Kidney (tissue), 14 donors: Measurements from ENCODE around the gene CRYL1. TPM values are rescaled to one million over a fixed set of nuclear protein-coding genes. Genes with fewer than 3 reads are reported as not detected.

Experiments used
- DNase-seq, 5 donors: peaks; one replicate each; pipeline ENCODE4 v3.0.0-alpha.2; 2013 to 2020
- FAIRE-seq: peaks from 2 replicates; lab custom pipeline; 2012; peaks lifted over from hg19 to GRCh38; lab: Jason Lieb, UNC
- H3K27ac ChIP-seq, 2 donors: one replicate each; pipeline ENCODE4 v1.7.0; 2013; ENCODE audit warnings: low read depth in 2 of 2, low read length in 2 of 2, inconsistent platforms in 1 of 2
- H3K27me3 ChIP-seq: one replicate; pipeline ENCODE4 v1.7.1; 2013; ENCODE audit warnings: low read length, inconsistent platforms; ENCODE audit not compliant: control insufficient read depth, insufficient read depth
- H3K36me3 ChIP-seq, 3 donors: one replicate each; pipeline versions ENCODE4 v1.7.0 to v1.7.1; 2013; ENCODE audit warnings: low read length in 3 of 3, control low read depth in 1 of 3, inconsistent platforms in 1 of 3; ENCODE audit not compliant: insufficient read depth in 3 of 3, control insufficient read depth in 2 of 3
- H3K4me1 ChIP-seq, 3 donors: one replicate each; pipeline versions ENCODE4 v1.7.0 to v1.7.1; 2013; ENCODE audit warnings: low read length in 3 of 3, inconsistent platforms in 1 of 3, low read depth in 1 of 3; ENCODE audit not compliant: control insufficient read depth in 2 of 3, insufficient read depth in 2 of 3
- H3K4me3 ChIP-seq, 3 donors: one replicate each; pipeline versions ENCODE4 v1.7.0 to v1.8.1; 2013; ENCODE audit warnings: low read length in 3 of 3, control low read depth in 1 of 3, inconsistent platforms in 1 of 3
- H3K9ac ChIP-seq, 3 donors: one replicate each; pipeline versions ENCODE4 v1.7.0 to v1.7.1; 2013; ENCODE audit warnings: low read length in 3 of 3, control low read depth in 1 of 3, inconsistent platforms in 1 of 3
- H3K9me3 ChIP-seq, 3 donors: one replicate each; pipeline versions ENCODE4 v1.7.0 to v1.7.1; 2013; ENCODE audit warnings: low read length in 3 of 3, control low read depth in 1 of 3, inconsistent platforms in 1 of 3; ENCODE audit not compliant: control insufficient read depth in 2 of 3, insufficient read depth in 1 of 3
- CTCF ChIP-seq: IDR thresholded peaks from 3 replicates; pipeline ENCODE4 v1.5.1; 2012; ENCODE audit warnings: mild to moderate bottlenecking, moderate library complexity, borderline replicate concordance; ENCODE audit not compliant: insufficient read depth; ENCODE audit errors: extremely low read depth
- intact Hi-C: fragments of 100-400 bp; cut with DNase I; formaldehyde crosslinking; loops from one replicate; pipeline ENCODE4 v1.11.1; 2022
- polyA plus RNA-seq: library from polyadenylated mRNA; stranded (reverse); fragments of 350-450 nt; fragmentation: Illumina TruSeq; extraction: RNeasy Lipid Tissue Mini Kit (QIAGEN cat#74804); gene quantifications from one replicate; pipeline ENCODE4 v1.2.3, GENCODE V29; 2014; ENCODE audit warnings: low read depth, low replicate concordance; ENCODE audit not compliant: insufficient read depth
- total RNA-seq: library from RNA; stranded (reverse); fragmentation: NEBNext Ultra II Directional; extraction: Animal tissue kit (Norgen Biotek cat#: 25700); gene quantifications from one replicate; pipeline ENCODE4 v1.2.1, GENCODE V29; 2021
- donor health status: control.
- donor health status: control.
- donor health status: control.
- donor health status: control.
- donor health status: control.
- donor health status: DM: yes; HTN: yes; CAD: no.
- donor health status: Normal renal cell carcinoma (clear cell type).

Gene CRYL1
- total and polyA plus RNA-seq, 2 donors from 2014 or later: 130 to 462 TPM

- Histone ChIP-seq H3K27ac (no peak overlapping the region), H3K27me3 (no peaks in the 10 kb centered on the region), H3K9ac (no peak overlapping the region), H3K4me3 (no peak overlapping the region), H3K36me3 (no peaks in the 10 kb centered on the region), H3K4me1 (peaks cover 0 to 5% (median 0%) of the 10 kb centered on the region in 3 donors), H3K9me3 (no peaks in the 10 kb centered on the region)
- DNase-seq (no peak), FAIRE-seq (no peak)
- intact Hi-C loops: no loop called here
- TF ChIP-seq CTCF: no peak
These were observed 68.0 kb downstream of the CRYL1 start for GRCh38 chr13:20457670-20458069.

- intact Hi-C loops: no loop called here
- no peak overlapping the region for H3K4me3 ChIP-seq
- H3K27me3 ChIP-seq: no peaks in the 10 kb centered on the region
- TF ChIP-seq CTCF: no peak
- peaks cover 0 to 3% (median 0%) of the 10 kb centered on the region in 3 donors for H3K4me1 ChIP-seq
- FAIRE-seq (no peak), DNase-seq (no peak)
- H3K36me3 ChIP-seq: no peaks in the 10 kb centered on the region
- no peaks in the 10 kb centered on the region for H3K9me3 ChIP-seq
- no peak overlapping the region for H3K27ac ChIP-seq
- no peak overlapping the region for H3K9ac ChIP-seq
These were observed 68.9 kb downstream of the CRYL1 start for GRCh38 chr13:20456737-20457136.

- intact Hi-C loops: no loop called here
- H3K9me3 ChIP-seq: peaks cover 0 to 4% (median 0%) of the 10 kb centered on the region in 3 donors
These were observed 74.3 kb downstream of the CRYL1 start for GRCh38 chr13:20451397-20451796.

More at GRCh38 chr13:20451397-20451796, 74.3 kb downstream of the CRYL1 start:
- no peak for TF ChIP-seq CTCF
- Histone ChIP-seq H3K36me3 (no peaks in the 10 kb centered on the region), H3K4me1 (no peaks in the 10 kb centered on the region), H3K9ac (no peak overlapping the region), H3K4me3 (no peak overlapping the region), H3K27ac (no peak overlapping the region), H3K27me3 (no peaks in the 10 kb centered on the region)
- FAIRE-seq (no peak), DNase-seq (no peak)
